Fibroblast of lung (primary cell): Measurements from ENCODE around the gene NAA38.

ENCODE experiments used
- EZH2 ChIP-seq: IDR thresholded peaks from 2 replicates; pipeline ENCODE4 v1.5.1; 2012; ENCODE audit warnings: low read length, control low read depth, mild to moderate bottlenecking; ENCODE audit errors: missing control alignments
- TF ChIP-seq, protein P1 (sequence below), 2 donors: IDR thresholded peaks in 1 of 2; conservative IDR thresholded peaks in 1 of 2; 1 replicate in 1 of 2; 2 replicates in 1 of 2; pipeline ENCODE4 v1.5.1; 2011 to 2012; ENCODE audit warnings: low read length in 2 of 2, control low read depth in 1 of 2, inconsistent platforms in 1 of 2, low read depth in 1 of 2, mild to moderate bottlenecking in 1 of 2

GRCh38 chr17:7897773-7898172 lies 40.4 kb upstream of the NAA38 start:
- TF ChIP-seq, protein P1, sequence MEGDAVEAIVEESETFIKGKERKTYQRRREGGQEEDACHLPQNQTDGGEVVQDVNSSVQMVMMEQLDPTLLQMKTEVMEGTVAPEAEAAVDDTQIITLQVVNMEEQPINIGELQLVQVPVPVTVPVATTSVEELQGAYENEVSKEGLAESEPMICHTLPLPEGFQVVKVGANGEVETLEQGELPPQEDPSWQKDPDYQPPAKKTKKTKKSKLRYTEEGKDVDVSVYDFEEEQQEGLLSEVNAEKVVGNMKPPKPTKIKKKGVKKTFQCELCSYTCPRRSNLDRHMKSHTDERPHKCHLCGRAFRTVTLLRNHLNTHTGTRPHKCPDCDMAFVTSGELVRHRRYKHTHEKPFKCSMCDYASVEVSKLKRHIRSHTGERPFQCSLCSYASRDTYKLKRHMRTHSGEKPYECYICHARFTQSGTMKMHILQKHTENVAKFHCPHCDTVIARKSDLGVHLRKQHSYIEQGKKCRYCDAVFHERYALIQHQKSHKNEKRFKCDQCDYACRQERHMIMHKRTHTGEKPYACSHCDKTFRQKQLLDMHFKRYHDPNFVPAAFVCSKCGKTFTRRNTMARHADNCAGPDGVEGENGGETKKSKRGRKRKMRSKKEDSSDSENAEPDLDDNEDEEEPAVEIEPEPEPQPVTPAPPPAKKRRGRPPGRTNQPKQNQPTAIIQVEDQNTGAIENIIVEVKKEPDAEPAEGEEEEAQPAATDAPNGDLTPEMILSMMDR (conservative IDR thresholded peaks at IDR 0.05 in 1 of 2, IDR thresholded peaks at IDR 0.05 in 1 of 2; ENCODE audit: low read depth in 1 of 2, low read length in 2 of 2) = peak; percentile 62 to 64
- TF ChIP-seq EZH2 = no peak
